ENCODE data around the gene RPA3. TPM values are rescaled to one million over a fixed set of nuclear protein-coding genes. Genes with fewer than 3 reads are reported as not detected.

RPA3 gene
- polyA plus RNA-seq, 1 experiment, result 22.9 TPM

DNA sequence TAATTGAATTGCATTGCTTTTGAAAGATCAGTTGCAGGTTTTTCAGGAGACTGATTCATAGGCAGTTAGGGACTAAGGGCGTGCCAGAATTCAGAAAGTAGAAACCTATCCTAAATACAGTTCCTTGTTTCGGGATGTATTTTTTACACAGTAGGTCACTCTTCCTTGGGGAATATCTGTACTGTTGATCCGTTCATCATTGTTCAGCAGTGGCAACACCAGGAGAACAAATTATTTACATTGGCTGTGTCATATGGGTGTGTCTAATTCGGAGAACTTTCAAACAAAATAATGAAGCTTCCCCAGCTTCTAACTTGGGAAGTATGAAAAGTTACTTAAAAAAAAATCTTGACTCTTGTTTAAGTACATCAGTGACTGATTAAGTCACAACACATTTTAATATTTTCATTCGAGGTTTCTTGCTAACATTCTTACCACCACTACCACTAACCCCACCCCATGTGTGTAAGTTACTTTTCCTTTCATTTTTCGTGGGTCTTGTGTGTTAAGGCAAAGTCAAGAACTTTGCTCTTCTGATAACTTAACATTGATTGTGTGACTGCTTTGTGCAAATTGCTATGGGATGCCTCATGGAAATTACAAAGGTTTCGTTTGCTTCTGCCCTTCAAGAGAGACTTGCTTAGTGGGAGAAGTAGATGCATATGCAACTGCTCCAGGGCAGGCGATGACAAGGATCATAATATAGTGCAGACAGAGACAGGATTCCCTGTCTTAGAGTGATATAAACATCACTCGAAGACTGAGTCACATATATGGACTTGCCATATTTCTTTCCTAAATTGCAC lies 43.8 kb upstream of the RPA3 start:
- ChIA-PET POLR2A (no interaction called here), CTCF (interaction anchor here (0.6 to 5.8 kb wide), 12 partner anchors 11 to 273 kb away, joined by 3 to 80 read pairs (median 5); partner anchors contain the start of gene UMAD1)
- no peak for DNase-seq (ENCODE audit: low read depth, low spot score)

DNA sequence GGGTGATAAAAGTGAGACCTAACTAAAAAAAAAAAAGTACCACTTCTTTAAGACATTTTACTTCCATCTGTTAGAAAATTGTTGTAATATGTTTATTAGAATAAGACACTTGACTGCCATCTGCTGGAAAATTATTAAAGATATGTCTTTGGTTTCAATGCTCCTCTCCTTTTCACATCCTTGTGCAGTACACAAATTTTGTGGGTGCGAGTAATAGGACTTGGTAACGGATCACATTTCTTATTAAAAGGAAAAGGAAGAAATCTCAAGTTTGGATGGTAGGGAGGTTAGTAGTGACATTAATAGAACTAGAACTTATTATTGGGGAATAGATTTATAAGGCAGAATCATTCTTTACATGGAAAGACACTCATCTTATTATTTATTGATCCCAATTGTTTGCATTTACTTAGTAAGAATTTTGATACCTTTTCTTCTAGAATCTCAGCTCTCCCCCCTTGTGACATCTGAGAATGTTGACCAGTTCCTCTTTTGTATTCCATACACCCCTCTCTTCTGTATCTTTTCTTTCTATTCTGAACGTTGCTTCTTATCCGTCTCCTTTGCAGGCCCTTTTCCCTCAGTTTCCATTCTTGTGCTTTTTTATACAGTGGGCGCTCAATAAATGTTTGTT lies 43.0 kb upstream of the RPA3 start:
- no peaks in the 10 kb centered on the region for H3K27me3 ChIP-seq (ENCODE audit: control insufficient read depth, insufficient read depth, low read length)
- no peak overlapping the region for H3K4me3 ChIP-seq (ENCODE audit: low read depth, low read length)
- ChIA-PET POLR2A (no interaction called here), CTCF (interaction anchor here (0.7 to 5.8 kb wide), 16 partner anchors 8 to 457 kb away, joined by 3 to 80 read pairs (median 4); partner anchors contain the start of gene UMAD1)
- no peak for DNase-seq (ENCODE audit: low read depth, low spot score)
- no peak overlapping the region for H3K27ac ChIP-seq (ENCODE audit: low read depth, low read length)
- TF ChIP-seq, protein P1, sequence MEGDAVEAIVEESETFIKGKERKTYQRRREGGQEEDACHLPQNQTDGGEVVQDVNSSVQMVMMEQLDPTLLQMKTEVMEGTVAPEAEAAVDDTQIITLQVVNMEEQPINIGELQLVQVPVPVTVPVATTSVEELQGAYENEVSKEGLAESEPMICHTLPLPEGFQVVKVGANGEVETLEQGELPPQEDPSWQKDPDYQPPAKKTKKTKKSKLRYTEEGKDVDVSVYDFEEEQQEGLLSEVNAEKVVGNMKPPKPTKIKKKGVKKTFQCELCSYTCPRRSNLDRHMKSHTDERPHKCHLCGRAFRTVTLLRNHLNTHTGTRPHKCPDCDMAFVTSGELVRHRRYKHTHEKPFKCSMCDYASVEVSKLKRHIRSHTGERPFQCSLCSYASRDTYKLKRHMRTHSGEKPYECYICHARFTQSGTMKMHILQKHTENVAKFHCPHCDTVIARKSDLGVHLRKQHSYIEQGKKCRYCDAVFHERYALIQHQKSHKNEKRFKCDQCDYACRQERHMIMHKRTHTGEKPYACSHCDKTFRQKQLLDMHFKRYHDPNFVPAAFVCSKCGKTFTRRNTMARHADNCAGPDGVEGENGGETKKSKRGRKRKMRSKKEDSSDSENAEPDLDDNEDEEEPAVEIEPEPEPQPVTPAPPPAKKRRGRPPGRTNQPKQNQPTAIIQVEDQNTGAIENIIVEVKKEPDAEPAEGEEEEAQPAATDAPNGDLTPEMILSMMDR (IDR thresholded peaks at IDR 0.05; ENCODE audit: low read depth, low read length), result peak; percentile 43
- H3K9me3 ChIP-seq (ENCODE audit: control insufficient read depth, insufficient read depth, low read length), result no peaks in the 10 kb centered on the region

More for the DNA sequence above, 43.8 kb upstream of the RPA3 start:
- Histone ChIP-seq H3K27me3 (ENCODE audit: control insufficient read depth, insufficient read depth, low read length) (no peaks in the 10 kb centered on the region), H3K4me3 (ENCODE audit: low read depth, low read length) (peak overlapping the region; percentile 60), H3K9me3 (ENCODE audit: control insufficient read depth, insufficient read depth, low read length) (no peaks in the 10 kb centered on the region), H3K27ac (ENCODE audit: low read depth, low read length) (no peak overlapping the region)
- TF ChIP-seq, protein P1 (IDR thresholded peaks at IDR 0.05; ENCODE audit: low read depth, low read length), result no peak

DNA sequence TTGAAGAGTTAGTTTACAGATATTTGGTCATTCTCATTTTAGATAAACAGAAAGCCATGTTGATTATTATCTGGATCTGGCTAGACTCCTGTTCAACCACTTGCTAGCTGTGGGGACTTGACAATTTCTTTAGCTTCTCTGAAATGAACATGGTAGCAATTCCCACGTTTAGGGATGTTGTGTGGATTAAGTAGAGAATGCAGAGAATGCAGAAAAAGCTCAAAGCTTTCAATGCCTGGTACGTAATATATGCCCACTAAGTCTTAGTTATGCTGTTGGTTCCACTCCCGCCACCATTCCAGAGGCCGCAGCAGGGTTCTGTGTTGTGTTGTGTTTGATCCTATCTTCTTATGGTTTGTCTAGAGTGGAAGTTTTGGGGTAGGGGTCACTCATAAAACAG lies 39.2 kb upstream of the RPA3 start:
- no peaks in the 10 kb centered on the region for H3K27me3 ChIP-seq (ENCODE audit: control insufficient read depth, insufficient read depth, low read length)
- no peak for DNase-seq (ENCODE audit: low read depth, low spot score)
- CTCF ChIA-PET, result interaction anchor here (0.6 to 5.8 kb wide), 2 partner anchors 76 to 314 kb away, joined by 3 to 80 read pairs; no protein-coding TSS in a partner anchor
- H3K4me3 ChIP-seq (ENCODE audit: low read depth, low read length), result no peak overlapping the region
- no peaks in the 10 kb centered on the region for H3K9me3 ChIP-seq (ENCODE audit: control insufficient read depth, insufficient read depth, low read length)
- H3K27ac ChIP-seq (ENCODE audit: low read depth, low read length), result no peak overlapping the region
- TF ChIP-seq, protein P1 (IDR thresholded peaks at IDR 0.05; ENCODE audit: low read depth, low read length), result no peak
- POLR2A ChIA-PET, result interaction anchor here (0.5 kb wide), 1 partner anchor 240 kb away, joined by 6 read pairs; no protein-coding TSS in a partner anchor

DNA sequence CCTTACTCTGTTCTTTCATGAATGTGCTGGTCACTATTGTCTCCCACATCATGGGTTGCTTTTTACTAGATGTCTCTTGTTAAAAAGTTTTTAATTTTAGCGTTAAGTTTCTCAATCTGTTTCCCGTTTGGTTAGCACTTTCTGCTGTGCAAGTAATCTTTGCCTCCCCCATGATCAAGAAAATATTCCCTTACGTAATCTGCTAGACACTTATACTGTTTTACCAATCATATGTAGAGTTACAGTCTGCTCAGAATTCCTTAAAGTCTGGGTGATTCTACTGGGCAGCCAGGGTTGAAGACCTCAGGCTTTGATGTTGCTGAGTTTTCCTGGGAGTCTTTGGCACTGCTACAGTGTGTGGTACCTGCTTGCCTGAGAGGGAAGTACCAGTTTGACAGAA lies 38.2 kb upstream of the RPA3 start:
- no peaks in the 10 kb centered on the region for H3K9me3 ChIP-seq (ENCODE audit: control insufficient read depth, insufficient read depth, low read length)
- no peak overlapping the region for H3K27ac ChIP-seq (ENCODE audit: low read depth, low read length)
- TF ChIP-seq, protein P1 (IDR thresholded peaks at IDR 0.05; ENCODE audit: low read depth, low read length), result no peak
- H3K27me3 ChIP-seq (ENCODE audit: control insufficient read depth, insufficient read depth, low read length), result no peaks in the 10 kb centered on the region
- no peak for DNase-seq (ENCODE audit: low read depth, low spot score)
- CTCF ChIA-PET, result interaction anchor here (5.8 kb wide), 1 partner anchor 75 kb away, joined by 80 read pairs; no protein-coding TSS in a partner anchor
- POLR2A ChIA-PET, result no interaction called here
- H3K4me3 ChIP-seq (ENCODE audit: low read depth, low read length), result no peak overlapping the region
